ENCODE measurements around the gene TRIAP1.
"Not testable (repeated sequence)": the region's sequence is repeated elsewhere in the genome, so short reads cannot be mapped to it uniquely, and the experiment has no call there.

Gene TRIAP1

GRCh38 chr12:120453977-120454376 is 7.8 kb upstream of the TRIAP1 start:
- no peak overlapping the region for H3K27ac Mint-ChIP-seq

GRCh38 chr12:120453060-120453750 is 7.0 kb upstream of the TRIAP1 start:
- ATAC-seq (no peak), DNase-seq (no peak)
- peak overlapping the region in 1 of 2 donors; percentile 57 for H3K27ac Mint-ChIP-seq
- H3K4me1 Mint-ChIP-seq = peaks cover 13% of the 10 kb centered on the region
- no peaks in the 10 kb centered on the region for H3K27me3 Mint-ChIP-seq
- no peak overlapping the region for H3K4me3 Mint-ChIP-seq
- H3K9me3 Mint-ChIP-seq = no peaks in the 10 kb centered on the region

More at GRCh38 chr12:120453977-120454376, 7.8 kb upstream of the TRIAP1 start:
- H3K9me3 Mint-ChIP-seq = no peaks in the 10 kb centered on the region
- DNase-seq (peak in 1 of 2 donors; percentile 16), ATAC-seq (peak; percentile 92)
- H3K27me3 Mint-ChIP-seq = no peaks in the 10 kb centered on the region
- no peak overlapping the region for H3K4me3 Mint-ChIP-seq
- peaks cover 7% of the 10 kb centered on the region for H3K4me1 Mint-ChIP-seq

DNA sequence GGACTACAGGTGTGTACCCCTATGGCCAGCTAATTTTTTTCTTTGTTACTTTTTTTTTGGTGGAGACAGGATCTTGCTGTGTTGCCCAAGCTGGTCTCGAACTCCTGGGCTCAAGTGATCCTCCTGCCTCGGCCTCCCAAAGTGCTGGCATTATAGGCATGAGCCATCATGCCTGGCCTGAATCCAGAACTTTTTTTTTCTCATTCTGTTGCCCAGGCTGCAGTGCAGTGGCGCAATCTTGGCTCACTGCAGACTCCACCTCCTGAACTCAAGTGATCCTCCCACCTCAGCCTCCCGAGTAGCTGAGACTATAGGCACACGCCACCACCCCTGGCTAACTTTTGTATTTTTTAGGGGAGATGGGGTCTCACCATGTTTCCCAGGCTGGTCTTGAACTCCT is 6.3 kb upstream of the TRIAP1 start:
- not testable (repeated sequence) for H3K4me3 Mint-ChIP-seq, ATAC-seq, H3K9me3 Mint-ChIP-seq, H3K27ac Mint-ChIP-seq, DNase-seq, H3K27me3 Mint-ChIP-seq
- H3K4me1 Mint-ChIP-seq = peaks cover 20% of the 10 kb centered on the region

DNA sequence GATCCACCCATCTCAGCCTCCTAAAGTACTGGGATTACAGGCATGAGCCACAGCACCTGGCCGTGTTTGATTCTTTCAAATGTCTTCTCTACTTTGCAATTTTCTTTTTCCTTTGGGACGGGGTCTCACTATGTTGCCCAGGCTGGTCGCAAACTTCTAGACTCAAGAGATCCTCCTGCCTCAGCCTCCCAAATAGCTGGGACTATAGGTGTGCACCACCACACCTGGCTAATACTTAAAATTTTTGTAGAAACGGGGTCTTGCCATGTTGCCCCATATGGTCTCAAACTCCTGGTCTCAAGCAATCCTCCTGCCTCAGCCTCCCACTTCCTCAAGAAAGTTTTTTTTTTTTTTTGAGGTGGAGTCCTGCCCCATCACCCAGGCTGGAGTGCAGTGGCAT is 1.8 kb upstream of the TRIAP1 start:
- ATAC-seq (no peak), DNase-seq (no peak)
- Mint-ChIP-seq H3K27ac (no peak overlapping the region), H3K4me3 (peak overlapping the region; percentile 97), H3K9me3 (no peaks in the 10 kb centered on the region), H3K4me1 (peaks cover 46% of the 10 kb centered on the region), H3K27me3 (no peaks in the 10 kb centered on the region)

- Mint-ChIP-seq H3K27ac (peak overlapping the region; percentile 97 to 98), H3K4me3 (peak overlapping the region; percentile 97), H3K4me1 (peaks cover 46% of the 10 kb centered on the region)
- not testable (repeated sequence) for H3K9me3 Mint-ChIP-seq, ATAC-seq, H3K27me3 Mint-ChIP-seq, DNase-seq
These were observed 627 bp upstream of the TRIAP1 start for GRCh38 chr12:120446844-120447178.

DNA sequence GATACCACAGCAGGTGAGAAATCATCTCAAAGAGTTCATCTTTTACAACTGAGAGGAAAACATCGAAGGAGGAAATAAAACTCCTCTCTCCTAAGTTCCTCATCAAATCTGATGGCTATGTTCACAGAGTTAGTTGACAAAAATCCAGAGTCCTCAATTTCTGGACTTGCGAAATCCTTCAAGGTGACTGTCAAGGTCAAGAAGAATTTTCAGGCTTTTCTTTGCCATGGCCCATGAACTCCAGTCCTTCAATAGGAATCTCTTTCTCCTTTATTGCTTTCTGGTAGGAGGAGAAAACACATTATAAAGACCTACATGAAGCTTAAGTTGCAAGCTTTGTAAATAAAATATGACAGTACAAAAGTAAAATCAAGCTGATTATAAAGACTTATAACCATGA is 1.5 kb downstream of the TRIAP1 start:
- Mint-ChIP-seq H3K4me3 (peak overlapping the region; percentile 97), H3K27me3 (no peaks in the 10 kb centered on the region), H3K27ac (peak overlapping the region in 1 of 2 donors; percentile 40), H3K4me1 (peaks cover 53% of the 10 kb centered on the region), H3K9me3 (no peaks in the 10 kb centered on the region)
- DNase-seq (no peak), ATAC-seq (no peak)

- DNase-seq (peak; percentile 64 to 69), ATAC-seq (peak; percentile 65)
- Mint-ChIP-seq H3K27me3 (no peaks in the 10 kb centered on the region), H3K9me3 (no peaks in the 10 kb centered on the region), H3K4me1 (peaks cover 31% of the 10 kb centered on the region), H3K4me3 (peak overlapping the region; percentile 64 to 68), H3K27ac (peak overlapping the region in 1 of 2 donors; percentile 40)
These were observed 6.4 kb downstream of the TRIAP1 start for GRCh38 chr12:120439646-120440247.

DNA sequence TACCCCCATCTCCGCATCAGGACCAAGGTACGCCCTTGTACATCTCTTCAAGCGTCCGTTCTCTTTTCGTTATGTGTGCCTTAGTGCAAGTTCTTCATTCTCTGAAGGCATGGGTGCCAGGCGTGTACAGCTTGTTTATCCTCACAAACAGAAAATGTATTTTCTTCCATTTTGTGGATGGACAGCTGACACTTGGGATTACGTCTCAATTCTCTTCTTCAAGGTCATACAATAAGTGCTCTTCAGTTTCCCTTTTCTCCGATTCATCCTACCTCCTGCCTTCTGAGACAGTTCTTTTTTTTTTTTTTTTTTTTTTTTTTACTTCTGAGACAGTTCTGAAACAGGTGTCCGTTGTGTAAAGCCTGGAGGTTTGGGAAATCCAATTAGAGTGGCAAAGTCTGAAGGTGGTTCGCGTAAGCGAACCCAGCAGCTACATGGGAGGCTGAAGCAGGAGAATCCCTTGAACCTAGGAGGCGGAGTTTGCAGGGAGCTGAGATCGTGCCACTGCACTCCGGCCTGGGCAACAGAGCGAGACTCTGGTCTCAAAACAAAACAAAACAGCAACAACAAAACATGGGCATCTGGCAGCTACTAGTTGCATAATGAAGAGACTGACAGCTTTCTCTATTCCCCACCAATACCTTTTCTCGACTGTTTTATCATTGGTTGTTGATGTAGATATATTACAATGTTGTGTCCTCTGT is 7.5 kb downstream of the TRIAP1 start:
- Mint-ChIP-seq H3K9me3 (no peaks in the 10 kb centered on the region), H3K27me3 (no peaks in the 10 kb centered on the region), H3K27ac (peak overlapping the region; percentile 95 to 98), H3K4me3 (peak overlapping the region; percentile 97 to 99), H3K4me1 (peaks cover 20% of the 10 kb centered on the region)
- DNase-seq (no peak), ATAC-seq (no peak)

- Mint-ChIP-seq H3K4me3 (peak within 1 kb of the TSS; percentile 97 to 99), H3K4me1 (peaks cover 25% of the 10 kb centered on the region), H3K27ac (peak within 1 kb of the TSS; percentile 95 to 98), H3K9me3 (no peaks in the 10 kb centered on the region), H3K27me3 (no peaks in the 10 kb centered on the region)
- peak; percentile 98 for ATAC-seq
- DNase-seq = peak; percentile 93 to 98
These were observed 8.3 kb downstream of the TRIAP1 start, which contains the start of gene COX6A1 for GRCh38 chr12:120437735-120438494. COX6A1 (plus strand) TSS chr12:120438113; CDS start chr12:120438127, 14 bp downstream.

DNA sequence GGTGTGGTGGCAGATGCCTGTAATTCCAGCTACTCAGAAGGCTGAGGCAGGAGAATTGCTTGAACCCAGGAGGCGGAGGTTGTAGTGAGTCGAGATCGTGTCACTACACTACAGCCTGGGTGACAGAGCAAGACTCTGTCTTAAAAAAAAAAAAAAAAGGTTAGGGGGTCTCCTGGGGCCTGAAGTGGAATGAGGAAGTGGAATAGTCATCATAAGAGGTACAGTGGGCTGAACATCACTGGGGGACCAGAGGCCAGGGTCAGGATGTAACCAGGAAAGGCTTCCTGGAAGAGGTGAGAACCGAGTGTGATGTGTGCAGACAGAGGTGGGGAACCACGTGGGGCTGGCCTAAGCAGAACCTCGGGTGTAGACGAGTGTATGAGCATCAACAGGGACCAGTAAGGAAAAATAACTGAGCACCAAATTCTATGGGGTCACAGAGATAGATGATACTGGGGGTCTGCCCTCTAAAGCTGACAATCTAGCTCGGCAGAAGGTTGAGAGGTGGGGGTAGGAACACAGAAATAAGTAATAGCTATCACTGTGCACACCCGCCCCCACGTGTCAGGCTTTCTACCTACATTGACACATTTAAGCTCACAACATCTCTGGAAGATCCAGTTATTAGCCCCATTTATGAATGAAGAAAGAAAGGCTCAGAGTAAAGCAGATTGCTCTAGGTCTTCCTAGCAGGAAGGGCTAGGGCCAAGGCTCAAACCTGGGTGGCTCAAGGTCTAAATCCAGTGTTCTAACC is 13.2 kb downstream of the TRIAP1 start:
- no peak overlapping the region for H3K4me3 Mint-ChIP-seq
- no peaks in the 10 kb centered on the region for H3K9me3 Mint-ChIP-seq
- DNase-seq (no peak), ATAC-seq (no peak)
- peaks cover 23% of the 10 kb centered on the region for H3K4me1 Mint-ChIP-seq
- peaks cover 22% of the 10 kb centered on the region for H3K27me3 Mint-ChIP-seq
- peak overlapping the region in 1 of 2 donors; percentile 72 for H3K27ac Mint-ChIP-seq

DNA sequence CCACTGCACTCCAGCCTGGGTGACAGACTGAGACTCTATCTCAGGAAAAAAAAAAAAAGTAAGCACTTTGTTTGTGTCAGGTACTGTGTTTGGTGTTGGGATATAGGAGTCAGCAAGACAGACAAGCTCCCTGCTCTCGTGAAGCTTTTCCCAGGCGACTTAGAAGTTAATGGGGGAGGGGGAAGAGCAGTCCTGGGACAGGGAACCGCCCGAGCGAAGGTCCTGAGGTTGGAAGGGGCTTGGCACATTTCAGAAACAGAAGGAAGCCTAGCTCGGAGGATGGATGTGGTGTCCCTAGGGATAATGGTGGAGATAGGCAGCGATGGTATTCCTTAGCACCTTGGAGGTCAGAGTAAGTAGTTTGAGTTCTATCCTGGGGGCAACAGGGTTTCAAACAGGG is 16.8 kb downstream of the TRIAP1 start:
- Mint-ChIP-seq H3K9me3 (no peaks in the 10 kb centered on the region), H3K4me1 (peaks cover 23% of the 10 kb centered on the region), H3K27ac (no peak overlapping the region), H3K4me3 (no peak overlapping the region), H3K27me3 (peaks cover 22% of the 10 kb centered on the region)
- no peak for DNase-seq
- no peak for ATAC-seq

DNA sequence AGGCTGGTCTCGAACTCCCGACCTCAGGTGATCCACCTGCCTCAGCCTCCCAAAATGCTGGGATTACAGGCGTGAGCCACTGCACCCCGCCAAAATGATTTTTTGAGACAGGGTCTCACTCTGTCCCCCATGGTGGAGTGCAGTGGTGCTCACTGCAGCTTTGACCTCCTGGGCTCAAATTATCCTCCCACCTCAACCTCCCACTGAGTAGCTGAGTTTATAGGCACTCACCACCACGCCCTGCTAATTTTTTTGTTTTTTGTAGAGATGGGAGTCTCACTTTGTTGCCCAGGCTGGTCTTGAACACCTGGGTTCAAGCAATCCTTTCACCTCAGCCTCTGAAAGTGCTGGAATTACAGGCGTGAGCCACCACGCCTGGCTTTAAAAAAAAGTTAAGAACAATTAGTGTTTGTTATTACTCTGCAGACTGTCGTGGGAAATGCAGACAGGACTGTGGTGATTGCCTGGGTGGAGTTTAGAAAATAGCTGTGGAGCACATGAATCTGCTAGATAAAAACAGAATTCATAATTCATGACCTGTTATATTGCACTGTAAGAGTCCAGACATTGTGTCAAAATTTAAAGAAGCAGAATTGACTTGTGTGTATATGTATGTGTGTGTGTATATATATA is 17.5 kb downstream of the TRIAP1 start:
- peaks cover 23% of the 10 kb centered on the region for H3K4me1 Mint-ChIP-seq
- no peak for DNase-seq
- no peak for ATAC-seq
- H3K27ac Mint-ChIP-seq = no peak overlapping the region
- peaks cover 22% of the 10 kb centered on the region for H3K27me3 Mint-ChIP-seq
- no peaks in the 10 kb centered on the region for H3K9me3 Mint-ChIP-seq
- no peak overlapping the region for H3K4me3 Mint-ChIP-seq

- Mint-ChIP-seq H3K9me3 (no peaks in the 10 kb centered on the region), H3K4me1 (peaks cover 7% of the 10 kb centered on the region), H3K4me3 (no peak overlapping the region), H3K27me3 (peaks cover 22% of the 10 kb centered on the region), H3K27ac (no peak overlapping the region)
- ATAC-seq (no peak), DNase-seq (no peak)
These were observed 20.4 kb downstream of the TRIAP1 start for GRCh38 chr12:120425797-120426196.

GRCh38 chr12:120422892-120423456 is 23.2 kb downstream of the TRIAP1 start:
- no peak for ATAC-seq
- no peak overlapping the region for H3K27ac Mint-ChIP-seq
- no peaks in the 10 kb centered on the region for H3K9me3 Mint-ChIP-seq
- H3K27me3 Mint-ChIP-seq = no peaks in the 10 kb centered on the region
- no peak for DNase-seq
- H3K4me3 Mint-ChIP-seq = peak overlapping the region in 1 of 2 donors; percentile 2
- no peaks in the 10 kb centered on the region for H3K4me1 Mint-ChIP-seq

Measured in stimulated activated naive CD8-positive, alpha-beta T cell treated with anti-CD3 and anti-CD28 coated beads, Interleukin-15, amount 100 ng/mL, for 72 hours (primary cell).